GM23338 (cell line): ENCODE results near the gene NMD3. TPM values are rescaled to one million over a fixed set of nuclear protein-coding genes. Genes with fewer than 3 reads are reported as not detected.

Experiments used
- ATAC-seq: fragments of 200-7000 bp; cut with Tn5 transposase; 3 replicates; pipeline ENCODE4 v1.9.1; 2020
- DNase-seq: peaks from one replicate; pipeline ENCODE4 v3.0.0-alpha.2; 2015; ENCODE audit warnings: low spot score
- H2AFZ ChIP-seq: fragments of 200-600 bp; sonication (generic); 2 replicates; pipeline ENCODE4 v1.8.0; 2016; ENCODE audit warnings: antibody characterized with exemption, mild to moderate bottlenecking, moderate library complexity
- H3F3A ChIP-seq: fragments of 200-600 bp; sonication (generic); replicated peaks from 2 replicates; pipeline ENCODE4 v1.8.0; 2017; ENCODE audit warnings: antibody characterized with exemption, mixed run types, low read depth
- H3K27ac ChIP-seq: fragments of 200-600 bp; sonication (generic); 2 replicates; pipeline ENCODE4 v1.6.1; 2016; ENCODE audit warnings: low read depth
- H3K27me3 ChIP-seq: fragments of 200-600 bp; sonication (generic); 2 replicates; pipeline ENCODE4 v1.8.0; 2016; ENCODE audit warnings: mild to moderate bottlenecking, mixed run types, moderate library complexity; ENCODE audit not compliant: insufficient read depth
- H3K36me3 ChIP-seq: fragments of 200-600 bp; sonication (generic); 2 replicates; pipeline ENCODE4 v1.8.0; 2016; ENCODE audit warnings: mild to moderate bottlenecking; ENCODE audit not compliant: insufficient read depth
- H3K4me1 ChIP-seq: fragments of 200-600 bp; sonication (generic); 2 replicates; pipeline ENCODE4 v1.8.0; 2016; ENCODE audit warnings: mild to moderate bottlenecking, moderate library complexity; ENCODE audit not compliant: insufficient read depth
- H3K4me2 ChIP-seq: fragments of 200-600 bp; sonication (generic); 2 replicates; pipeline ENCODE4 v1.7.1; 2017; ENCODE audit warnings: mixed run types
- H3K4me3 ChIP-seq: fragments of 200-600 bp; sonication (generic); 2 replicates; pipeline ENCODE4 v1.6.1; 2016; ENCODE audit warnings: mixed run types
- H3K79me2 ChIP-seq: fragments of 200-600 bp; sonication (generic); replicated peaks from 2 replicates; pipeline ENCODE4 v1.8.0; 2017; ENCODE audit warnings: mild to moderate bottlenecking; ENCODE audit not compliant: insufficient read depth
- H3K9me2 ChIP-seq: fragments of 200-600 bp; sonication (generic); 2 replicates; pipeline ENCODE4 v1.8.0; 2017; ENCODE audit not compliant: insufficient read depth
- H4K20me1 ChIP-seq: fragments of 200-600 bp; sonication (generic); replicated peaks from 2 replicates; pipeline ENCODE4 v1.8.0; 2017; ENCODE audit warnings: mild to moderate bottlenecking; ENCODE audit not compliant: insufficient read depth
- H3K27ac Mint-ChIP-seq: 2 replicates; pipeline ENCODE4 v1.8.0; 2020; ENCODE audit warnings: inconsistent platforms, mild to moderate bottlenecking, moderate library complexity, mixed read lengths
- H3K27me3 Mint-ChIP-seq: 3 replicates; pipeline ENCODE4 v1.8.0; 2022; ENCODE audit warnings: low read depth, mild to moderate bottlenecking, moderate library complexity, mixed read lengths, inconsistent platforms; ENCODE audit not compliant: insufficient read depth, poor library complexity
- H3K36me3 Mint-ChIP-seq: 3 replicates; pipeline ENCODE4 v1.8.0; 2021; ENCODE audit warnings: low read depth, mild to moderate bottlenecking, inconsistent platforms, moderate library complexity, mixed read lengths
- H3K4me1 Mint-ChIP-seq: 3 replicates; pipeline ENCODE4 v1.8.0; 2020; ENCODE audit warnings: mild to moderate bottlenecking, inconsistent platforms, mixed read lengths
- H3K4me3 Mint-ChIP-seq: 3 replicates; pipeline ENCODE4 v1.8.0; 2021; ENCODE audit warnings: moderate library complexity, mild to moderate bottlenecking, inconsistent platforms, mixed read lengths
- H3K9me3 Mint-ChIP-seq: 3 replicates; pipeline ENCODE4 v1.8.0; 2020; ENCODE audit warnings: moderate library complexity, mild to moderate bottlenecking, inconsistent platforms, mixed read lengths
- EZH2 ChIP-seq: fragments of 200-600 bp; sonication (generic); IDR thresholded peaks from one replicate; pipeline ENCODE4 v1.8.0; 2017; ENCODE audit warnings: antibody characterized with exemption, mild to moderate bottlenecking, low read depth; ENCODE audit not compliant: unreplicated experiment
- NANOG ChIP-seq: IDR thresholded peaks from 2 replicates; pipeline ENCODE4 v1.6.1; 2016; ENCODE audit warnings: antibody characterized with exemption, borderline replicate concordance
- ZNF114 ChIP-seq: fragments of 250-450 bp; sonication (Bioruptor Pico); IDR thresholded peaks from 2 replicates; pipeline ENCODE4 v1.5.0; 2020; ENCODE audit warnings: mild to moderate bottlenecking, moderate library complexity
- polyA plus RNA-seq: library from polyadenylated mRNA; unstranded; fragments of >200 nt; fragmentation: Nextera tagmentation; extraction: Ambion mirVana; gene quantifications from 2 replicates; pipeline ENCODE4 v1.2.1, GENCODE V29; 2016
- total RNA-seq: library from RNA; depleted of rRNA; stranded (reverse); fragments of >200 nt; shearing (Covaris generic); gene quantifications from 2 replicates; pipeline ENCODE4 v1.2.3, GENCODE V29; 2014
- TF ChIP-seq, protein P1 (sequence below): fragments of 250-450 bp; sonication (Bioruptor Pico); IDR thresholded peaks from 2 replicates; pipeline ENCODE4 v1.5.0; 2020; ENCODE audit warnings: mild to moderate bottlenecking, moderate library complexity
- TF ChIP-seq, protein P2 (sequence below), 2 experiments: fragments of 200-600 bp in 1 of 2; sonication (generic) in 1 of 2; conservative IDR thresholded peaks; 2 replicates each; pipeline versions ENCODE4 v1.5.1 to v1.6.1; 2016 to 2017; ENCODE audit warnings: antibody characterized with exemption in 2 of 2, low read depth in 2 of 2, mild to moderate bottlenecking in 2 of 2, moderate library complexity in 1 of 2

NMD3 gene
- total and polyA plus RNA-seq, 2 experiments from 2014 or later = 27.3 to 67.4 TPM

DNA sequence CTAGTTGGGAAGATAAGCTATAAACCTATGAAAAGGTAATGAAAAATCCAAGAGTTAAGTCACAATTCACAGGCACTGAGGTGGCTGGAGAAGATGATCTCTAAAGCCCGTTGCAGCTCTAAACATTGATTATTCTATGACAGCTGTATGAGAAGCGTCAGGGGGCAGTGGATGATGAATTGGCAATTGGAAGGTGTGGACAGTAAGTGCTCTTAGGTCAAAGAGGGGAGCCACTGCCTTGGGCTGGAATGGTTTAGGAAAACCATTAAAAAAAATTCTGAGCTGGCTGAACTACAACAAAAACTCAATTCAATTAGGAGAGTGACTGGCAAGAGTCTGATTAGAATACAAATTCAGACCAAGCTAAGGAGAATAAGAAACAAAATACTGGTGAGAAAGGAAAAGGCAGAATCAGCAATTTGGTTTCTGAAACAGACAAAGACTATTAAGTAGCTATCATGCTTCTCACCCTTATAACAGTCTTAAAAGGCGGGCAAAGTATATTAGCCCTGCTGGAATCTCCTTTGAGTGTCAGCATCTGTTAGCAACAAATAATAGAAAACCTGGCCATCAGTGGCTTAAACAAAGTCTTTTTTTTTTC lies 8.8 kb upstream of the NMD3 start:
- Mint-ChIP-seq H3K36me3 (no peaks in the 10 kb centered on the region), H3K27me3 (no peaks in the 10 kb centered on the region), H3K9me3 (no peaks in the 10 kb centered on the region), H3K4me1 (peaks cover 12% of the 10 kb centered on the region), H3K4me3 (no peak overlapping the region), H3K27ac (no peak overlapping the region)
- DNase-seq = no peak
- H3K4me1 ChIP-seq = no peaks in the 10 kb centered on the region
- no peaks in the 10 kb centered on the region for H3K27me3 ChIP-seq
- no peak for ATAC-seq
- no peak overlapping the region for H3K4me2 ChIP-seq
- no peaks in the 10 kb centered on the region for H4K20me1 ChIP-seq
- TF ChIP-seq NANOG = no peak
- TF ChIP-seq, protein P1, sequence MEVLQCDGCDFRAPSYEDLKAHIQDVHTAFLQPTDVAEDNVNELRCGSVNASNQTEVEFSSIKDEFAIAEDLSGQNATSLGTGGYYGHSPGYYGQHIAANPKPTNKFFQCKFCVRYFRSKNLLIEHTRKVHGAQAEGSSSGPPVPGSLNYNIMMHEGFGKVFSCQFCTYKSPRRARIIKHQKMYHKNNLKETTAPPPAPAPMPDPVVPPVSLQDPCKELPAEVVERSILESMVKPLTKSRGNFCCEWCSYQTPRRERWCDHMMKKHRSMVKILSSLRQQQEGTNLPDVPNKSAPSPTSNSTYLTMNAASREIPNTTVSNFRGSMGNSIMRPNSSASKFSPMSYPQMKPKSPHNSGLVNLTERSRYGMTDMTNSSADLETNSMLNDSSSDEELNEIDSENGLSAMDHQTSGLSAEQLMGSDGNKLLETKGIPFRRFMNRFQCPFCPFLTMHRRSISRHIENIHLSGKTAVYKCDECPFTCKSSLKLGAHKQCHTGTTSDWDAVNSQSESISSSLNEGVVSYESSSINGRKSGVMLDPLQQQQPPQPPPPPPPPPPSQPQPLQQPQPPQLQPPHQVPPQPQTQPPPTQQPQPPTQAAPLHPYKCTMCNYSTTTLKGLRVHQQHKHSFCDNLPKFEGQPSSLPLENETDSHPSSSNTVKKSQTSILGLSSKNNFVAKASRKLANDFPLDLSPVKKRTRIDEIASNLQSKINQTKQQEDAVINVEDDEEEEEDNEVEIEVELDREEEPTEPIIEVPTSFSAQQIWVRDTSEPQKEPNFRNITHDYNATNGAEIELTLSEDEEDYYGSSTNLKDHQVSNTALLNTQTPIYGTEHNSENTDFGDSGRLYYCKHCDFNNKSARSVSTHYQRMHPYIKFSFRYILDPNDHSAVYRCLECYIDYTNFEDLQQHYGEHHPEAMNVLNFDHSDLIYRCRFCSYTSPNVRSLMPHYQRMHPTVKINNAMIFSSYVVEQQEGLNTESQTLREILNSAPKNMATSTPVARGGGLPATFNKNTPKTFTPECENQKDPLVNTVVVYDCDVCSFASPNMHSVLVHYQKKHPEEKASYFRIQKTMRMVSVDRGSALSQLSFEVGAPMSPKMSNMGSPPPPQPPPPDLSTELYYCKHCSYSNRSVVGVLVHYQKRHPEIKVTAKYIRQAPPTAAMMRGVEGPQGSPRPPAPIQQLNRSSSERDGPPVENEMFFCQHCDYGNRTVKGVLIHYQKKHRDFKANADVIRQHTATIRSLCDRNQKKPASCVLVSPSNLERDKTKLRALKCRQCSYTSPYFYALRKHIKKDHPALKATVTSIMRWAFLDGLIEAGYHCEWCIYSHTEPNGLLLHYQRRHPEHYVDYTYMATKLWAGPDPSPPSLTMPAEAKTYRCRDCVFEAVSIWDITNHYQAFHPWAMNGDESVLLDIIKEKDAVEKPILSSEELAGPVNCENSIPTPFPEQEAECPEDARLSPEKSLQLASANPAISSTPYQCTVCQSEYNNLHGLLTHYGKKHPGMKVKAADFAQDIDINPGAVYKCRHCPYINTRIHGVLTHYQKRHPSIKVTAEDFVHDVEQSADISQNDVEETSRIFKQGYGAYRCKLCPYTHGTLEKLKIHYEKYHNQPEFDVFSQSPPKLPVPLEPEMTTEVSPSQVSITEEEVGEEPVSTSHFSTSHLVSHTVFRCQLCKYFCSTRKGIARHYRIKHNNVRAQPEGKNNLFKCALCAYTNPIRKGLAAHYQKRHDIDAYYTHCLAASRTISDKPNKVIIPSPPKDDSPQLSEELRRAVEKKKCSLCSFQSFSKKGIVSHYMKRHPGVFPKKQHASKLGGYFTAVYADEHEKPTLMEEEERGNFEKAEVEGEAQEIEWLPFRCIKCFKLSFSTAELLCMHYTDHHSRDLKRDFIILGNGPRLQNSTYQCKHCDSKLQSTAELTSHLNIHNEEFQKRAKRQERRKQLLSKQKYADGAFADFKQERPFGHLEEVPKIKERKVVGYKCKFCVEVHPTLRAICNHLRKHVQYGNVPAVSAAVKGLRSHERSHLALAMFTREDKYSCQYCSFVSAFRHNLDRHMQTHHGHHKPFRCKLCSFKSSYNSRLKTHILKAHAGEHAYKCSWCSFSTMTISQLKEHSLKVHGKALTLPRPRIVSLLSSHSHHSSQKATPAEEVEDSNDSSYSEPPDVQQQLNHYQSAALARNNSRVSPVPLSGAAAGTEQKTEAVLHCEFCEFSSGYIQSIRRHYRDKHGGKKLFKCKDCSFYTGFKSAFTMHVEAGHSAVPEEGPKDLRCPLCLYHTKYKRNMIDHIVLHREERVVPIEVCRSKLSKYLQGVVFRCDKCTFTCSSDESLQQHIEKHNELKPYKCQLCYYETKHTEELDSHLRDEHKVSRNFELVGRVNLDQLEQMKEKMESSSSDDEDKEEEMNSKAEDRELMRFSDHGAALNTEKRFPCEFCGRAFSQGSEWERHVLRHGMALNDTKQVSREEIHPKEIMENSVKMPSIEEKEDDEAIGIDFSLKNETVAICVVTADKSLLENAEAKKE (CRISPR knock-in tag) = no peak
- no peak for TF ChIP-seq EZH2
- TF ChIP-seq, protein P2, sequence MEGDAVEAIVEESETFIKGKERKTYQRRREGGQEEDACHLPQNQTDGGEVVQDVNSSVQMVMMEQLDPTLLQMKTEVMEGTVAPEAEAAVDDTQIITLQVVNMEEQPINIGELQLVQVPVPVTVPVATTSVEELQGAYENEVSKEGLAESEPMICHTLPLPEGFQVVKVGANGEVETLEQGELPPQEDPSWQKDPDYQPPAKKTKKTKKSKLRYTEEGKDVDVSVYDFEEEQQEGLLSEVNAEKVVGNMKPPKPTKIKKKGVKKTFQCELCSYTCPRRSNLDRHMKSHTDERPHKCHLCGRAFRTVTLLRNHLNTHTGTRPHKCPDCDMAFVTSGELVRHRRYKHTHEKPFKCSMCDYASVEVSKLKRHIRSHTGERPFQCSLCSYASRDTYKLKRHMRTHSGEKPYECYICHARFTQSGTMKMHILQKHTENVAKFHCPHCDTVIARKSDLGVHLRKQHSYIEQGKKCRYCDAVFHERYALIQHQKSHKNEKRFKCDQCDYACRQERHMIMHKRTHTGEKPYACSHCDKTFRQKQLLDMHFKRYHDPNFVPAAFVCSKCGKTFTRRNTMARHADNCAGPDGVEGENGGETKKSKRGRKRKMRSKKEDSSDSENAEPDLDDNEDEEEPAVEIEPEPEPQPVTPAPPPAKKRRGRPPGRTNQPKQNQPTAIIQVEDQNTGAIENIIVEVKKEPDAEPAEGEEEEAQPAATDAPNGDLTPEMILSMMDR (conservative IDR thresholded peaks at IDR 0.05; ENCODE audit: low read depth in 2 of 2) = no peak
- TF ChIP-seq ZNF114 (CRISPR knock-in tag) = no peak
- H3K36me3 ChIP-seq = no peaks in the 10 kb centered on the region
- no peak overlapping the region for H3K27ac ChIP-seq
- H2AFZ ChIP-seq = no peak overlapping the region
- no peaks in the 10 kb centered on the region for H3F3A ChIP-seq
- no peaks in the 10 kb centered on the region for H3K79me2 ChIP-seq
- H3K9me2 ChIP-seq = no peaks in the 10 kb centered on the region
- no peak overlapping the region for H3K4me3 ChIP-seq
